RPMI7951 (cell line): ENCODE data around the gene NODAL. TPM values are rescaled to one million over a fixed set of nuclear protein-coding genes. Genes with fewer than 3 reads are reported as not detected.
"Not testable (repeated sequence)": the region's sequence is repeated elsewhere in the genome, so short reads cannot be mapped to it uniquely, and the experiment has no call there.

Source experiments
- DNase-seq: peaks from one replicate; pipeline ENCODE4 v3.0.0-alpha.2; 2012; ENCODE audit warnings: low read depth
- total RNA-seq: library from RNA; depleted of rRNA; stranded (reverse); fragments of >200 nt; shearing (Covaris generic); gene quantifications from 2 replicates; pipeline ENCODE4 v1.2.3, GENCODE V29; 2014; rRNA removed

The NODAL gene
- not detected in 2 replicates for total RNA-seq

GRCh38 chr10:70441161-70441894 is at the start of gene NODAL:
Gene NODAL, minus strand, starts transcription at chr10:70441681. Its CDS starts 14 bp downstream, at chr10:70441667.
- DNase-seq: no peak

GRCh38 chr10:70490142-70490541 is 48.7 kb upstream of the NODAL start:
- no peak for DNase-seq

- DNase-seq: no peak
Measured at GRCh38 chr10:70487824-70488223, 46.3 kb upstream of the NODAL start.

GRCh38 chr10:70483872-70484271 is 42.4 kb upstream of the NODAL start:
- DNase-seq: not testable (repeated sequence)

- no peak for DNase-seq
Measured at GRCh38 chr10:70482982-70483760, 41.7 kb upstream of the NODAL start.

GRCh38 chr10:70481831-70482530 is 40.5 kb upstream of the NODAL start:
- DNase-seq: no peak

GRCh38 chr10:70481105-70481504 is 39.6 kb upstream of the NODAL start:
- no peak for DNase-seq

GRCh38 chr10:70480239-70480861 is 38.9 kb upstream of the NODAL start:
- no peak for DNase-seq

- DNase-seq: no peak
Measured at GRCh38 chr10:70479626-70480238, 38.3 kb upstream of the NODAL start.

GRCh38 chr10:70479165-70479581 is 37.7 kb upstream of the NODAL start:
- no peak for DNase-seq

GRCh38 chr10:70478191-70479164 is 37.0 kb upstream of the NODAL start, which contains the start of gene PALD1:
Gene PALD1, plus strand, starts transcription at chr10:70478767. Its CDS starts 47,185 bp downstream, at chr10:70525952.
- DNase-seq: peak; percentile 36

- peak; percentile 21 for DNase-seq
Measured at GRCh38 chr10:70477661-70478162, 36.2 kb upstream of the NODAL start.

GRCh38 chr10:70476249-70477035 is 35.0 kb upstream of the NODAL start:
- DNase-seq: no peak

- DNase-seq: peak; percentile 53
Measured at GRCh38 chr10:70475661-70476060, 34.2 kb upstream of the NODAL start.

- DNase-seq: peak; percentile 7
Measured at GRCh38 chr10:70474780-70475179, 33.3 kb upstream of the NODAL start.

GRCh38 chr10:70472799-70473454 is 31.4 kb upstream of the NODAL start:
- no peak for DNase-seq

- DNase-seq: no peak
Measured at GRCh38 chr10:70466951-70467350, 25.5 kb upstream of the NODAL start.

- DNase-seq: no peak
Measured at GRCh38 chr10:70465832-70466231, 24.4 kb upstream of the NODAL start.

- no peak for DNase-seq
Measured at GRCh38 chr10:70465278-70465677, 23.8 kb upstream of the NODAL start.
